Stimulated activated CD8-positive, alpha-beta memory T cell treated with anti-CD3 and anti-CD28 coated beads, Interleukin-7, amount 100 ng/mL, for 1 hour (primary cell): ENCODE data around the gene CABLES1.
"Not testable (repeated sequence)": the region's sequence is repeated elsewhere in the genome, so short reads cannot be mapped to it uniquely, and the experiment has no call there.

ENCODE experiments used
- DNase-seq, 2 donors: peaks; one replicate each; pipeline ENCODE4 v3.0.0-alpha.2; 2020; ENCODE audit warnings: low read depth in 2 of 2

Gene CABLES1

DNA sequence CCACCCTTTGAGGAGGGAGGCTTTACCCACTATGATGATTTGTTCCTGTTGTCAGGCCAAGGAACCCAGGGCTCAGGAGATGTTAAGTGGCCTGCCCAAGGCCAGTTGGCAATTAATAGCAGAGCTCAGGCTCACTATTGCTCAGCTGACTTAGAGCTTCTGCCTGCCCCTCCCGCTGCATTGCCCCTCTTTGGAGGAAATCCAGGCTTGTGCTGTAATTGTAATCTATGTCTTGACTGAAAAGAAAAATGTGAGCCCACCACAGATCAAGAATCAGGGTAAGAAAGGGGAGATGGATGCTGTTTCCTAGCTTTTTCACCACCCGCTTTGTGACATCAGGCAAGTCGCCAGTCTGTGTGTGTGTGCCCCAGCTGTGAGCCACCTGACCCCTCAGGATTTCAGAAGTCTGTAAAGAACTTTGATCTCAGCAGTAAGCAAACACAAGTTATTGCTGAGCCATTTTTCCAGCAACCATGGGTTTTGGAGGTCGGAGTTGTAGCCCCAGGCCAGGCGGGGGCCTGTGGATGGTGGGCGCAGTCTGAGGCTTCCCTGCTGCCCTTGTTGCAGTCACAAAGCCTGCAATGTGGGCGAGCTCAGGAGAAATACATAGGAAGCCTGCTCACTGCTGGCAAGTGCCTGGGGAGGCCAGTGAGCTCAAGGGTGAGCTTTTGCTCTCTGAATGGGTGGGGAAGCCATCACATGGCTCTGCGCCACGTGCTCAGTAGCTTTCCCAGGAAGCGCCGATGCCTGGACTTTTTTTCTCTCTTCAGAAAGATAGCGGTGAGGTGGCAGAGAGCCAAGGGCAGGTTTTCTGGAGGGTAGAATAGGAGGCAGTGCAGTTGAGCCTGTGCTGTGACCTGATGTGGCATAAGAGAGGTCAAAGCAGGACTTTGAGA lies 6.1 kb downstream of the CABLES1 start:
- no peak for DNase-seq

- DNase-seq = no peak
These were observed 7.1 kb downstream of the CABLES1 start for GRCh38 chr18:23142251-23142929.

GRCh38 chr18:23143016-23143814 lies 7.9 kb downstream of the CABLES1 start:
- DNase-seq = no peak

GRCh38 chr18:23143815-23144261 lies 8.6 kb downstream of the CABLES1 start:
- DNase-seq = no peak

GRCh38 chr18:23144640-23145039 lies 9.4 kb downstream of the CABLES1 start:
- no peak for DNase-seq

DNA sequence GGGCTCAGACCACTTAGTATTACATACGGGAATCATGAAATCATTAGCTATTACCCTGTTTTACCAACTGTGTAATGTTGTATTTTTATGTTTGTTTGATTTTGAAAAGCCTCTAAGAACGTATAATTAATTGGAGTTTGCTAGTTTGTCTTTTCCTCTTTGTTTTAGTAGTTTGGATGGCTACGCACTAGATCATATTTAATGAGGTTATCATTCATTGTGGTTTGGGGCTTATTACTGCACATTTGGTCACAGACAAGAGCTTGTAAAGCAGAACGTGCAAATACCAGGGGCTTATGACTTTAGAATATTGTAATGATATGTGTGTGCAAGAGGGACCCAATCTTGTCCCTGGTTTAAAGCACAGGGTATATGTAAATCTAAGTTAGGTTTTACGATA lies 10.3 kb downstream of the CABLES1 start:
- no peak for DNase-seq

GRCh38 chr18:23146861-23147469 lies 11.7 kb downstream of the CABLES1 start:
- DNase-seq = no peak

- DNase-seq = no peak
These were observed 13.1 kb downstream of the CABLES1 start for GRCh38 chr18:23148382-23148781.

- DNase-seq = no peak
These were observed 14.3 kb downstream of the CABLES1 start for GRCh38 chr18:23149570-23149969.

DNA sequence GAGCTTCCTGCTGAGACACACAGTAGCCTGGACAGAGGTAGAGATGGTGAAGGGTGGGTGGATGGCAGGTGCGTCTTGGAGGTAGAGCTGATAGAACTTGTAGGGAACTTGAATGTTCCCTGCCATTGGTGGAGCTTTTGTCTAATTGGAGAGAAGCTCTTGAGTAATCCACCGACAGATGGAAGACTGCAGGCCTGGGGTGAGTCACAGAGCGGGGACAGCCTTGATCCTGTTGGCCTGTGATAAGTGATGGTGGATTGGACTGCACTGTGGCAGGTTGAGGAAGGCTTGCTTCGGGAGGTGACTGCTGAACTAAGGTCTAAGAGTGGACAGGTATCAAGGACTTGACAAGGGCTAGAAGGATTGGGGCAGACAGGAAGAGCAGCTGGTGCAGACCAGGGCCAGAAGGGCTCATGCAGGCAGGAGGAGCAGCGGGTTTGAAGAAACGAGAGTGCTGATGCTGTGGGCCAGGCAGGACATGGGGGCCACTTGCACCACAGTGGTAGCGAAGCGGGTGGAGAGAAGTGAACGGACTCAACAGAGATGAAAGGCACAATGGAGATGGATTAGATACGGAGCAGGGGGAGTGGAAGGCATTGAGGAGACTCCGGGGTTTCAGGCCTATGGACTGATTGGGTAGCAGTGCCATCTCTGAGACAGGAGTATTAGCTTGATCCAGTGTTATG lies 16.3 kb downstream of the CABLES1 start:
- no peak for DNase-seq

DNA sequence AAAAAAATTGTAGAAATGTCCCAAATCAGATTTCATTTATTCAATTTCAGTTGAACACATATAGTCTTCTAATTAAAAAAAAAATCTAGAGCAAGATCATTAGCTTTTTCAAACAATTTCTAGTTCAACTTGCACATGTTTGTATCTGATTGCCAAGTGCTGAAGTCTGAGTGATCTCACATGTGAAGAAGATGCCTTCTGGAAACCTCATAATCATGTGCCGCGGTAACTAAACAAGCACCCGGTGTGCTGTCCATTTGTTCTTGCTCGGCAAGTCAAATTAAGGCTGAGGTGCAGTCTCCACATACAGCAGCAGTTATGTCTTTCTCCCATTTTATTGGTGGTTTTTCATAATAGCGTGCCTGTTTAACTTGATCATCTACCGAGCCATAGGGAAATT lies 18.7 kb downstream of the CABLES1 start:
- DNase-seq = no peak

DNA sequence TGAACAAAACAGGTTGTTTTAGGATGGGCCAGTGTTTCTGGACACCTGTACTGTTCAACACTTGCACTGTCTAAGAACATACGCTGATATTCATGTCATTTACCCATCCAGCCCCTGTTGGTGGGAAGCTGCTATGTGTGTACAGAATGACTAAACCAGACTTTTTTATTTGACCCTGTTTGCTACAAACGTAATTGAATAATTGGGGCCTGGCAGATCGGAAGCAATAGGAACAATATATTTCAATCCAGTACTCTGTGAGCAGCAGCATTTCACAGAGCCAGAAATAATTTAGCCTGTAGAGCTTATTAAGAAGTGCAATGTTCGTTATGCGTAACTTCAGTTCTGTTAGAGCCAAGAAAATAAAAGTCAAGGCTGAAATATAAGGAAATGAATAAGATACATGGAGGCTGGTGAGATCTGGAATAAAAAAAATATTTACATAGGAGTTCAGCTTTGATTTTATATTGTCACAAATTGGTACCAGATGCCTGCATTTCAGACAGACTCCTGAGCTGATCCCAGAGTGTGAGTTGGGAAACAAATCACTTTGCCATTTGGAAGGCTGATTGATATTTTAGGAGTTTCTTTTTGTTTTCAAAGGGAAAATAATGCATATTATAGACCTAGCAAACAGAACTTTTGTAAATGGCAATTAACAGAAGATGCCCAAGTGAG lies 19.7 kb downstream of the CABLES1 start:
- DNase-seq = no peak

GRCh38 chr18:23155537-23155936 lies 20.3 kb downstream of the CABLES1 start:
- DNase-seq = no peak

GRCh38 chr18:23156134-23156533 lies 20.8 kb downstream of the CABLES1 start:
- no peak for DNase-seq

DNA sequence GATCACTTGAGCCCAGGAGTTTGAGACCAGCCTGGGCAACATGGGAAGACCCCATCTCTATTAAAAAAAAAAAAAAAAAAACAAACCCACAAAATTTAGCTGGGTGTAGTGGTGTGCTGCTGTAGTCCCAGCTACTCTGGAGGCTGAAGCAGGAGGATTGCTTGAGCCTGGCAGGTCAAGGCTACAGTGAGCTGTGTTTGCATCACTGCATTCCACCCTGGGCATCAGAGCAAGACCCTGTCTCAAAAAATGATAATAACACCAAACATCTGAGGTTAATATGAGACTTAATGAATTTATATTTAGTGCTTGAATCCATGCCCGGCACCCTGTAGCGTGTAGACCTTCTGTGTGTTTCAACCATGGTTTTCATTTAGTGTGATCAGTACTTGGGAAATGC lies 22.8 kb downstream of the CABLES1 start:
- DNase-seq = no peak

DNA sequence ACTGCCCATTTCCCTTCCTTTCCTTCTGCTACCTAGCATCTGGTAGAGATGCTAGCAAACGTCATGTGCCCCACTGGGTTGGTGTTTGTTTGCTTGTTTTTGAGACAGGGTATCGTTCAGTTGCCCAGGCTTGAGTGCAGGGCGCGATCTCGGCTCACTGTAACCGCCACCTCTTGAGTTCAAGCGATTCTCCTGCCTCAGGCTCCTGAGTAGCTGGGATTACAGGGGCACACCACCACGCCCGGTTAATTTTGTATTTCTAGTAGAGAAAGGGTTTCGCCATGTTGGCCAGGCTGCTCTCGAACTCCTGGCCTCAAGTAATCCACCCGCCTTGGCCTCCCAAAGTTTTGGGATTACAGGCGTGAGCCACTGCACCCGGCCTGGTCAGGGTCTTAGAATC lies 23.6 kb downstream of the CABLES1 start:
- DNase-seq = not testable (repeated sequence)

DNA sequence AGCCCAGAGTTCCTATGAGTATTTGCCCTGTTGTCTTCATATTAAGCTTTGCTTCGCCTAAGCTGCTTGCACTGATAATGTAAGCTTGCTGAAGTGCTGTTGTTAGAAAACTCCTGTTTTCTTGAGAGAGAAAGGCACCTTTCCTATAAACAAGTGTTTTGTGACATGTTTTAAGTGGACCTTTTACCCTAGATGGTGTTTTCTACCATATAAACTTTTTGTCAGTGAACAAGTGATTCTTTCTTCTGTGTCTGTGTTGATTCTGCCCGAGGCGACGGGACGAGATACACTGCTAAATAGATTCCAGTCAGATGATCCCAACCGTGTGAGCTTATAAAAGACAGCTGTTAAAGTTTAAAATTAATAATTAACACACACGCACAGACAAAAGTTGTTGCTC lies 24.1 kb downstream of the CABLES1 start:
- DNase-seq = no peak

DNA sequence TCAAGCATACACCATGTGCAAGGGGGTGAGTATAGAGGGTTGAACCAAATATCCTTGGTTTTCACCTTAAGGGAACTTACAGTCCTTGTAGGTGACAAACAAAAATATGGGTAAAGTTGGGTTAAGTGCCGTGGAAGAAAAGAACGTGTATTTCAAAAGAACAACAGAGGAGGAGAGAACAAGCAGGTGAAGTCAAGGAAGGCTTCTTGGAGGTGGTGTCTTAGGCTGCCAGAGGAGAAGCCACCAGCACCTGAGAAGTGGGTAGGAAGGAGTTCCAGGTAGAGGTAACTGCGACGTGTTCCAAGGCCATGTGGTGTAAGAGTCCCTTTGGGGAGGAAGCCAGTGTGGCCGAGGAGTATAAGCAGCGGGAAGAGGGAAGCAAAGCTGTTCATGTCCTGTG lies 27.2 kb downstream of the CABLES1 start:
- DNase-seq = no peak

DNA sequence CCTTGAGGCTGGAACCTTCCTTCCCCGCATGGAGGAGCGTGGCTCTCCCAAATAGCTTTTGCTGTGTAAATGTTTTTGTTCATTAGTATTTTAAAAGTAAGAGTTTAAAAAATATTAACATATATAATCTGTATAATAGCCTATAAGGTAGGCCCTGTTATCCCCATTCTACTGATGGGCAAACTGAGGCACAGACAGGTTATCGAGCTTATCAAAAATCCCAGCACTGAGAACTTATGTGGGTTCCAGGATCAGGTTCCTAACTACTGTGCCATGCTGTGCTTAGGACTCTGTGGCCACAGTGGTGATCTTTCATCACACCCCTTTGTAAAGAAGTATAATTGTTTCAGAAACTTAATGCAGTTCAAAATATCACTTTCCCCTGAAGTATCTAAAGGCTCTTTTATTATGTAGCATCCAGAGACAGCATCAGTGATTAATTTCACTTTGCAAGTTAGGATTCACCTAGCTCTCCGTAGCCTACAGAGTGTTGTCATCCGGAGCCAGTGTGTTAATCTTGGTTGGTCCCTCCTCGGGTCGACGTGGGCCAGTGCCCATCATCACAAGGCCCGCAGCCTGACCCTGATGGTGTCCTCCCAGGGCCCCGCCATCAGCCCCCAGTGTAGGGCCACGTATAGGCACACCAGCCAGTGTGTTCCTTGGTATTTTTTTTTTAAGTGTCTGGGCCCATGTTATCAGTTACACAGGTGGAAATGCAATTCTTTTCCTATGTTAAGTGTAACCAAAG lies 28.7 kb downstream of the CABLES1 start:
- no peak for DNase-seq
